ENCODE measurements around the gene CLUH.

Gene CLUH, protein sequence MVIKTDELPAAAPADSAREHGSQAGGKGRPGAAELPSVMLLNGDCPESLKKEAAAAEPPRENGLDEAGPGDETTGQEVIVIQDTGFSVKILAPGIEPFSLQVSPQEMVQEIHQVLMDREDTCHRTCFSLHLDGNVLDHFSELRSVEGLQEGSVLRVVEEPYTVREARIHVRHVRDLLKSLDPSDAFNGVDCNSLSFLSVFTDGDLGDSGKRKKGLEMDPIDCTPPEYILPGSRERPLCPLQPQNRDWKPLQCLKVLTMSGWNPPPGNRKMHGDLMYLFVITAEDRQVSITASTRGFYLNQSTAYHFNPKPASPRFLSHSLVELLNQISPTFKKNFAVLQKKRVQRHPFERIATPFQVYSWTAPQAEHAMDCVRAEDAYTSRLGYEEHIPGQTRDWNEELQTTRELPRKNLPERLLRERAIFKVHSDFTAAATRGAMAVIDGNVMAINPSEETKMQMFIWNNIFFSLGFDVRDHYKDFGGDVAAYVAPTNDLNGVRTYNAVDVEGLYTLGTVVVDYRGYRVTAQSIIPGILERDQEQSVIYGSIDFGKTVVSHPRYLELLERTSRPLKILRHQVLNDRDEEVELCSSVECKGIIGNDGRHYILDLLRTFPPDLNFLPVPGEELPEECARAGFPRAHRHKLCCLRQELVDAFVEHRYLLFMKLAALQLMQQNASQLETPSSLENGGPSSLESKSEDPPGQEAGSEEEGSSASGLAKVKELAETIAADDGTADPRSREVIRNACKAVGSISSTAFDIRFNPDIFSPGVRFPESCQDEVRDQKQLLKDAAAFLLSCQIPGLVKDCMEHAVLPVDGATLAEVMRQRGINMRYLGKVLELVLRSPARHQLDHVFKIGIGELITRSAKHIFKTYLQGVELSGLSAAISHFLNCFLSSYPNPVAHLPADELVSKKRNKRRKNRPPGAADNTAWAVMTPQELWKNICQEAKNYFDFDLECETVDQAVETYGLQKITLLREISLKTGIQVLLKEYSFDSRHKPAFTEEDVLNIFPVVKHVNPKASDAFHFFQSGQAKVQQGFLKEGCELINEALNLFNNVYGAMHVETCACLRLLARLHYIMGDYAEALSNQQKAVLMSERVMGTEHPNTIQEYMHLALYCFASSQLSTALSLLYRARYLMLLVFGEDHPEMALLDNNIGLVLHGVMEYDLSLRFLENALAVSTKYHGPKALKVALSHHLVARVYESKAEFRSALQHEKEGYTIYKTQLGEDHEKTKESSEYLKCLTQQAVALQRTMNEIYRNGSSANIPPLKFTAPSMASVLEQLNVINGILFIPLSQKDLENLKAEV (N-terminal part only)

DNA sequence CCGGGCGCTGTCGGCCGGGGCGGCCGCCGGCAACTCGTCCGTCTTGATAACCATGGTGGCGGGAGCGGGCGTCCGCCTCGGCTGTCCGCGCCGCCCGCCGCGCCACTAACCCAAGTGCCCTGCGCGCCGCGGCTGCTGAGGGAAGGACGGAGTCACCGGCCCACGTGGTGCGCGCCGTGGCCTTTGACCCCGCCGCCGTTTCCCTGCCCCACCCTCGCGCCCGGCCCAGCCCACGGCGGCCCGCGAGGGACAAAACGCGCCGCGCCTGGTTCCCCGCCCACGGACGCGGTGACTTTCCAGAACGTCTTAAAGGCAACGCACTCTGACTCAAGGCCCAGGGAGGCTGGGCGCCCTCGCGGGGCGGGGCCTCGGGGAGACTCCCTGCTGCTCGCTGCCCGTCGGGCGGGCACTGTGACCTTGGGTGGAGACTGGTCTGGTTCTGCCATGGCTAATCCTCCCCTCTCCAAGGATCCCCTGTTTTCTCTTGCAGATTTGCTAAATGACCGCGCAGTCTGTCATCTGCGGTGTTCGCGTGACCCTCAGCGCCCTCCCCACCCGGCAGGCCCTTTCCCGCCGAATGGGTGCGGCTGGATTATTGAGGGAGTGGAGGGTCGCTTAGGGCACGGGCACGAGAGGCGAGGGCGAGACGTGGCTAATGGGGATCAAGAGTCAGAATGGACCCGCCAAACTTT is at the start of gene CLUH:
CLUH (minus strand) TSS at position 157 of the 692 bp plus-strand sequence; CDS start at position 54, 103 bp downstream.
- peak; percentile 91 to 95 (median 94) for DNase-seq

- no peak for DNase-seq
Observed at GRCh38 chr17:2758870-2759269, 47.3 kb upstream of the CLUH start.

DNA sequence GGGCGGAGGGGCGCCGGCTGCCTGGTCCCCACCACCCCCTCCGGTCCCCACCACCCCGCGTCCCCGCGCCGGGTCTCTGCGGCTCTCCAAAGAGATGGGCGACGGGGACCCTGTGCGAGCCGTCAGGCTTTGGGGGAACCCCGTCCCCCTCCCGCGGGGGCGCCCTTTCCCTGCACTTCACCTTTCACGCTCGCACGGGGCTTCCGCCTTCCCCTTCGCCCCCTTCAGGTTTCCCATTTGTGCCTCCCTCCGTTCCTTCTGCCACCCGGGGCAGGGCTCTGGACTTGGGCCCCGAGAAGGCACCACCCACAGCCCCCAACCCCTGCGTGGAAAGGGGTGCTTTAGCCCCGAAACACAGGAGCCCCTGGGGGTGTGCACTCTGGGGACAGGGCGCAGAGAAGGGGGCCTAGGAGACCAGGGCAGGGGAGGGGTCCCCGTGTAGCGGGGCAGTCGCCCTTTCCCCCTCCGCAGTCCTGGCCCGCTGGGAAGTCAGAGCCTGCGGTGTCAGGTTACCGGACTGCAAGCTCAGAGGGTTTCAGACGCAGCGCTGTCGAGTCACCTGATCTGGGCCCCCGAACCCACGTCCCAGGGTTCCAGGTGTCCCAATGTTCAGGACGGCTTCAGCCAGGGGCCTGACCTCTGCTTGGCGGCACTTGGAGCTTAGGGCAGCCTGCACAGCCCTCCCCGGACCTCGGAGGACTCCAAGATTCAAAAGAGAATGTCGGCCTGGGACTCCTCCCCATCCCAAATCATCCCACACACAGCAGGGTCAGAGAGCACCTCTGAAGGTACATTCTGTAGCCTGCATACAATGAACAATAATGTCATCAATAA is 44.5 kb upstream of the CLUH start:
- DNase-seq = no peak

DNA sequence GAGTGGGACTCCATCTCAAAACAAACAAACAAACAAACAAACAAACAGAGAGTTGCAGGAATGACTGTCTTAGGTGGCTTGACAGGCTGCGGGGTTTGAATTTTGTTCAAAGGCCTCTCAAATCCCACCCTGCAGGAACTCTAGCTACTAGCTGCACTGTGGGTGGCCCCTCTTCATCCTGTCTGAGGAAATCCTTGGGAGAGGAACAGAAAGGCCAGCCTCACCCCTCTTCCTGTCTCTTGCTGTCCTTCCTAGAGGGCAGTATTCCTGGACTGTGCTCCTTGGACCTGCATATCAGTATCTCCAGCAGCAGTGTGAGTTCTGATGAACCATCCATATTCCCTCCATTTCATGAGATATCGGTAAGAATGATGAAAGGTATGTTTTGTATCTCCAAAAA is 39.9 kb upstream of the CLUH start:
- no peak for DNase-seq

DNA sequence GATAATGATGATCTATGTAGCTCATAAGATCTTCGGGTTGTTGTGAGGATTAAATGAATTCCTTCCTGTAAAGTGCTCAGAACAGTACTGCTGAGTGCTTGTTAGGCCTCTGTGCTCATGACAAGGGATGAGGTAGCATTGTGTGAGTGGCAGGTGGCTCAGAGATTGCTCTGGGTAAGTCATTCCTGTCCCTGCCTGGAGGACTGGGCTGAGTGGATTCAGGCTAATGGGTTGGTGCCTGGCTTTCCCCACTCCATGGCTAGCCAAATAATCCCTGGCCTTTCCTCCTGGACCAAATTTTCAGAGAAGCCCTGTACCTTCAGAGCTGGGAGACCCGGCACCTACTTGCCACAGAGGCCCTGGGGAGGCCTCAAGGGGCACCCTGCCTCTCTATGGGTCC is 39.2 kb upstream of the CLUH start:
- DNase-seq = no peak

GRCh38 chr17:2749784-2750181 is 38.2 kb upstream of the CLUH start:
- peak; percentile 13 to 66 (median 30) for DNase-seq

- no peak for DNase-seq
Observed at GRCh38 chr17:2749058-2749783, 37.7 kb upstream of the CLUH start, which contains the start of gene CCDC92B. CCDC92B (minus strand) TSS chr17:2749652; CDS start chr17:2735145, 14,507 bp downstream.

GRCh38 chr17:2745317-2746037 is 33.9 kb upstream of the CLUH start:
- no peak for DNase-seq

DNA sequence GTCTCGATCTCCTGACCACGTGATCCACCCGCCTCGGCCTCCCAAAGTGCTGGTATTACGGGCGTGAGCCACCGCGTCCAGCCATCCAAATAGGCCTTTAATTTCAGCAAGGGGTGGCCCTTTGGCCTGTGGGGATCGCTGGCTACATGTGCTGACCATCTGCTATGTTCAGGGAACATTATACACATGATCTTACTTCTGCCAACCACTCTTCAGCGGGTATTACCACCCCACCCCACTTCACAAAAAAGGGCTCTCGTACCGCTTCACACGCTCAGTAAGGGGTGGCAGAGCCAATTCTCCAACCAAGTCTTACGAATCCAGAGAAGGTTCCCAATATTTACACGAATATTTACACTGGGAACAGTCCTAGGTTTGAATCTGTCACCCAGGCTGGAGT is 26.1 kb upstream of the CLUH start:
- no peak for DNase-seq

- DNase-seq = no peak
Observed at GRCh38 chr17:2736956-2737355, 25.4 kb upstream of the CLUH start.

DNA sequence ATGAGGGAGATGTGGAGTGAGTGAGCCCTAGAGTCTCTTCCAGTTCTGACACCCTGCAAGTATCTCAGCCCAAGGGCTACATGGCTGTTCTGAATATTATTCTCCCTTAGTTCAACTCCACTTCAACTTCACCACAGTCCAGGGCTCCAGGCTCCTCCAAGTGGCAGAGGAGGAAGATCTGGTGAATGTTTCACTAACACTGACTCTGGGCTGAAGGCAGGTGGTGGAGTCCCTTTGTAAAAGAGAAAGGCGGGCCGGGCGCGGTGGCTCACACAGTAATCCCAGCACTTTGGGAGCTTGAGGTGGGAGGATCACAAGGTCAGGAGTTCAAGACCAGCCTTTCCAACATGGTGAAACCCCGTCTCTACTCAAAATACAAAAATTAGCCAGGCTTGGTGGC is 24.3 kb upstream of the CLUH start:
- DNase-seq = no peak

- no peak for DNase-seq
Observed at GRCh38 chr17:2734939-2735338, 23.4 kb upstream of the CLUH start.

GRCh38 chr17:2731807-2732206 is 20.2 kb upstream of the CLUH start:
- no peak for DNase-seq

DNA sequence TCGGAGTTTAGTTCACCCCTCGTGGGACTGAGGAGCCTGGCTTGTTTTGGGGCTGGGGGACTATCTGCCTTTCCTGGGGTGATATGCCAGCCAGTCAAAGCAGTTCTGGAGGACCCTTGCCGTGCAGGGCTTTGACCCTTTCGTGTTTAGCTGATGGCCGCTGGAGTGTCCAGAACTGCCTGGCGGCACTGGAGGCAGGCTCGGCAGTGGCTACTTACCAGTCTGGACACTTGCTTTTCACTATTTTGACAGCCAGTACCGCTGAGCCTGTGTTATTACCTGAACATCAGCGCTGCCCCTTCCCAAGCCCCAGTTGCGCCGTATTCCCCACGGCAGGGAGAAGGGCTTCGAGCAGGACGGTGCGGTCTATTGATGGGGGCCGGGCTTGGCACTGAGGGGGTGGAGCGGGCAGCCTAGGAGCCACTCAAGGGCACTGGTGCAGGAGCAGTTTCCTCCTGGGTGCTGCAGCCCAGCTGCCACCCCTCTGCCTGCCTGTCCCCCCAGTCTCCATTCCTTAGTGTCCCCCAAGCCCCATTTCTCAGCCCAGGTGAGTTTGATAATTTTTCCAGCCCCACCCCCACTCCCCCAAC is 19.3 kb upstream of the CLUH start:
- DNase-seq = no peak

GRCh38 chr17:2724784-2725164 is 13.2 kb upstream of the CLUH start:
- DNase-seq = peak in 2 of 4 experiments; percentile 7 to 39

DNA sequence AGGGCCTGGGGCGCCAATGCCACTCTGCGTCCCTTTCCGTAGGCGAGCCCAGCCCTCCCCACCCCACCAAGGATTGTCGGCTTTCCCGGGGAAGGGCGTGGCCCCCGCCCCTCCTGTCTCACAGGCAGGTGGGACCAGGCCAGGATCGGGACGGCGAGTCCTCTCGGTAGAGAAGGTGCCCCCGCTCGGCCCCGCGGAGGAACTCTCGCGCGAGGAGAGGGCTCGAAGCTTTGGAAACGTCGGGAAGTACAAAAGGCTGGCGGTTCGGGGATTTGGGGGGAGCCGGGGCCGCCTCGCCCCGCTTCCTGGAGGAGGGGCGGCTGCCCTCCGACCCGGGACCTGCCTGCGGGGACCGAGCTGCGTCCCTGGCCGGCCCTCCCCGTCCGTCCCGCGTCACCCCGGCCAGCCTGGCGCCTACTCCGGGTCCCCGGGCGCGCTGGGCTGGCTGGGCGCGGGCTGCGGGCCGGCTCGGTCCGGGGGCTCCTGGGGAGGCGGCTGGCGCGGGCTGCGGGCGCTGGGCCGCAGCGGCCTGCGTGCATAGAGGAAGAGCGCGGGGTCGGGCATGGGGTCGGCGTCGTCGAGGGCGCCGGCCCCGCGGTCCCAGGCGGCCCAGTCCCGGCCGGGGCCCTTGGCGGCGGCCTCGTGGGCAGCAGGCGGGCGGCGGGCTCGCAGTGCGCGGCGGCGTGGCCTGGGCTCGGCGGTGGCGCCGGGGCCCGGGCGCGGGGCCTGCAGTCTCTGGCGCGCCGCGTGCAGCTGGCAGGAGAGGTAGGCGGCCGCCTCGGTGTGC is 12.6 kb upstream of the CLUH start:
- DNase-seq = no peak

DNA sequence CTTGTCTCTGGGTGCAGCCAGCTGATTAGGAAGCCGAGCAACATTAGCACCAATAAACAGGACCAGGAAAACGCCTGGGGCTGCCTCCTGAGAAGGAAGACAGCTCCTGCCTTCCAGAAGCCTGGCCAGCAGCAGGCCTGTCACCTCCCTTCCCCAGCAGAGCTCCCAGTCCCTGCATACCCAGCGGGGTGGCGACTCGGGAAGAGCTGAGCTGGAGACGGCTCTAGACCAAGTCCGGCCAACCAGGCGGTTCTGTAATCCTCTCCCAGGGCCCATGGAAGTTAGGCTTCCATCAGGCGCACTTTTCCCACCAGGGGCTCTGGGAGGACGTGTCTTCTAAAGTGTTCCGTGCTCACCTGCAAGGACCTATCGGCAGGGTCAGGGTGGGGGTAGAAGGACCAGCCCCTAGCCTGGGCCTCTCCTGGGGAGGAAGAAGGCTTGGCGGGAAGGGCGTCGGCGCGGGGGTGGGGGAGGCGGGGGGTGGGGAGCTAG is 12.0 kb upstream of the CLUH start:
- DNase-seq = no peak

- DNase-seq = no peak
Observed at GRCh38 chr17:2722611-2723010, 11.0 kb upstream of the CLUH start.

DNA sequence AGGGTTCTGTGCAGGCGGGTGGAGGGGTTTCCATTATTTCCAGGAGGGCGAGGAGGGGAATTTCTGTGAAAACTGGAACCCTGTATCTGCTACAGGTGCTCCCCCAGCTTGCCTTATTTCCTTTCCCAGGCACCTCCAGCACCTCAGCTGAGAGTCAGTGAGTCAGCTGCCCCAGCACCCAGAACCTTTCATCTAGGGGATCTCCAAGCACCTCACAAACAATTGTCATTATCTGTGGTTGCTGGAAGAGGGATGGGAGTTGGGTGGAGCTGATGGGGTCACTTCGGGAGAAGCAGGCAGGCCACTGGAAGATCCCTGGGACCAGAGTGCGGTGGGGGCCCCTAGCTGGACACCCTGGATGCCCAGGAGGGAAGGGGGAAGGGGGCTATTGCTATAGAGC is 10.0 kb upstream of the CLUH start:
- no peak for DNase-seq
